Activated CD8-positive, alpha-beta T cell treated with anti-CD3 and anti-CD28 coated beads, Interleukin-2, amount 10 ng/mL, durations not matched to agents 7 days and 5 days (primary cell): Measurements from ENCODE around the gene GDF2. TPM values are rescaled to one million over a fixed set of nuclear protein-coding genes. Genes with fewer than 3 reads are reported as not detected.

Source experiments
- ATAC-seq: fragments of 150-1000 bp; cut with Tn5 transposase; one replicate; pipeline ENCODE4 v1.10.0; 2021; ENCODE audit warnings: moderate library complexity
- CTCF ChIA-PET: fragments of 350-600 bp; sonication (Branson Sonifier 250); formaldehyde crosslinking; loops from one replicate; lab custom pipeline; 2021; ENCODE audit warnings: antibody characterized with exemption; lab: Charles Lee
- POLR2A ChIA-PET: fragments of 350-600 bp; sonication (Branson Sonifier 250); formaldehyde crosslinking; loops from one replicate; lab custom pipeline; 2021; ENCODE audit warnings: antibody characterized with exemption; lab: Charles Lee
- DNase-seq: peaks from one replicate; pipeline ENCODE4 v3.0.0-alpha.2; 2020
- H3K27ac Mint-ChIP-seq: one replicate; pipeline ENCODE4 v1.8.0; 2021; ENCODE audit warnings: mild to moderate bottlenecking, mixed read lengths
- H3K27me3 Mint-ChIP-seq: one replicate; pipeline ENCODE4 v1.8.0; 2021; ENCODE audit warnings: low read depth, mixed read lengths
- H3K36me3 Mint-ChIP-seq: one replicate; pipeline ENCODE4 v1.8.0; 2021; ENCODE audit warnings: low read depth, mixed read lengths
- H3K4me1 Mint-ChIP-seq: one replicate; pipeline ENCODE4 v1.8.0; 2021; ENCODE audit warnings: low read depth, mixed read lengths
- H3K4me3 Mint-ChIP-seq: one replicate; pipeline ENCODE4 v1.8.0; 2021; ENCODE audit warnings: mild to moderate bottlenecking, mixed read lengths
- H3K9me3 Mint-ChIP-seq: one replicate; pipeline ENCODE4 v1.8.0; 2022; ENCODE audit warnings: mixed read lengths; ENCODE audit not compliant: insufficient read depth
- total RNA-seq, 2 experiments: library from RNA; stranded (reverse); gene quantifications; one replicate each; pipeline ENCODE4 v1.2.3, GENCODE V29; 2021

GDF2 gene
- total RNA-seq, 2 experiments from 2014 or later: not detected

DNA sequence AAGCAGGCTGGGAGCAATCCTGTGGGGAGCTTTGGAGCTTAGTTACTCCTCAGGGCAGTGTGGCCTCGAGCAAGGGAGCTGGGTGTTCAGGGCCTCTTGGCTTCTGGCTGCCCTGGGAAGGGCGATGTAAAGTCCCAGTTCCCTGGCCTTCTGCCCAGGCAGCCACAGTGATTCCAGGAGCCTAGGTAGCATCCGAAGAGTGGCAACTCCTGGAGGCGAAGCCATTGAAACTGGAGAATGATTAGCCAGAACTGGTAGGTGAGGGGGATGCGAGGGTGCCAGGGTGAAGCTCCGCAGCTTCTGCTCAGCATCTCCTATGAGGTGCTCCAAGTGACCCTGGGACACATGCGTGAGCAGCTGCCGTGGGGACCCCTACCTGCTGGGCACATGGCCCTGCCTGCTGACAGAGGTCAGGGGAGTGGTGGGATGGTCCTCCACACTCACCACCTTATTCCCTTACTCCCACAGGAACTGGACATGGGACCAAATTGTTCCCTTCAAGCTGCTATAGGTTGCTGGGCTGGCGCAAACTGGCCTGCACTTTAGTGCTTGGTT lies 7.8 kb upstream of the GDF2 start:
- H3K36me3 Mint-ChIP-seq: no peaks in the 10 kb centered on the region

GRCh38 chr10:47315421-47315820 lies 6.8 kb upstream of the GDF2 start:
- CTCF ChIA-PET: interaction anchor here (1.2 to 9.4 kb wide), 3 partner anchors 268 to 291 kb away, joined by 3 to 238 read pairs (median 8); no protein-coding TSS in a partner anchor

More for the DNA sequence above, 7.8 kb upstream of the GDF2 start:
- CTCF ChIA-PET: interaction anchor here (0.9 to 9.4 kb wide), 4 partner anchors 26 to 289 kb away, joined by 3 to 238 read pairs (median 26); no protein-coding TSS in a partner anchor
- DNase-seq (no peak), ATAC-seq (no peak)
- Mint-ChIP-seq H3K27ac (no peak overlapping the region), H3K27me3 (peaks cover 3% of the 10 kb centered on the region), H3K4me3 (no peak overlapping the region), H3K9me3 (no peaks in the 10 kb centered on the region), H3K4me1 (peaks cover 18% of the 10 kb centered on the region)
- POLR2A ChIA-PET: no interaction called here

GRCh38 chr10:47316131-47316530 lies 6.1 kb upstream of the GDF2 start:
- ATAC-seq (no peak), DNase-seq (no peak)
- H3K27me3 Mint-ChIP-seq: peaks cover 6% of the 10 kb centered on the region
- no peaks in the 10 kb centered on the region for H3K9me3 Mint-ChIP-seq
- ChIA-PET POLR2A (no interaction called here), CTCF (interaction anchor here (1.2 to 9.4 kb wide), 3 partner anchors 269 to 292 kb away, joined by 3 to 238 read pairs (median 8); no protein-coding TSS in a partner anchor)
- H3K4me3 Mint-ChIP-seq: no peak overlapping the region
- H3K4me1 Mint-ChIP-seq: peaks cover 12% of the 10 kb centered on the region
- H3K27ac Mint-ChIP-seq: no peak overlapping the region
- no peaks in the 10 kb centered on the region for H3K36me3 Mint-ChIP-seq

More at GRCh38 chr10:47315421-47315820, 6.8 kb upstream of the GDF2 start:
- no peak for ATAC-seq
- Mint-ChIP-seq H3K4me1 (peaks cover 18% of the 10 kb centered on the region), H3K27me3 (peaks cover 3% of the 10 kb centered on the region), H3K36me3 (no peaks in the 10 kb centered on the region), H3K27ac (no peak overlapping the region), H3K9me3 (no peaks in the 10 kb centered on the region), H3K4me3 (no peak overlapping the region)
- POLR2A ChIA-PET: interaction anchor here (0.7 kb wide), 1 partner anchor 268 kb away, joined by 3 read pairs; no protein-coding TSS in a partner anchor
- DNase-seq: no peak

GRCh38 chr10:47317251-47317650 lies 5.0 kb upstream of the GDF2 start:
- ATAC-seq (no peak), DNase-seq (no peak)
- Mint-ChIP-seq H3K4me1 (peaks cover under 1% of the 10 kb centered on the region), H3K27me3 (peaks cover 8% of the 10 kb centered on the region), H3K9me3 (no peaks in the 10 kb centered on the region), H3K27ac (no peak overlapping the region), H3K36me3 (no peaks in the 10 kb centered on the region), H3K4me3 (no peak overlapping the region)
- ChIA-PET CTCF (no interaction called here), POLR2A (no interaction called here)

GRCh38 chr10:47318706-47319105 lies 3.5 kb upstream of the GDF2 start:
- H3K27ac Mint-ChIP-seq: no peak overlapping the region
- POLR2A ChIA-PET: no interaction called here
- no peaks in the 10 kb centered on the region for H3K9me3 Mint-ChIP-seq
- H3K4me1 Mint-ChIP-seq: no peaks in the 10 kb centered on the region
- no peak overlapping the region for H3K4me3 Mint-ChIP-seq
- H3K27me3 Mint-ChIP-seq: peaks cover 8% of the 10 kb centered on the region
- CTCF ChIA-PET: interaction anchor here (0.7 kb wide), 1 partner anchor 271 kb away, joined by 3 read pairs; no protein-coding TSS in a partner anchor
- no peaks in the 10 kb centered on the region for H3K36me3 Mint-ChIP-seq
- ATAC-seq: no peak
- DNase-seq: no peak

- H3K9me3 Mint-ChIP-seq: no peaks in the 10 kb centered on the region
- no peaks in the 10 kb centered on the region for H3K4me1 Mint-ChIP-seq
- no peak overlapping the region for H3K27ac Mint-ChIP-seq
- ATAC-seq (no peak), DNase-seq (no peak)
- H3K36me3 Mint-ChIP-seq: no peaks in the 10 kb centered on the region
- POLR2A ChIA-PET: no interaction called here
- no peak overlapping the region for H3K4me3 Mint-ChIP-seq
- peaks cover 8% of the 10 kb centered on the region for H3K27me3 Mint-ChIP-seq
- CTCF ChIA-PET: interaction anchor here (1.1 kb wide), 2 partner anchors 8 to 141 kb away, joined by 3 to 4 read pairs; no protein-coding TSS in a partner anchor
These were observed 2.5 kb upstream of the GDF2 start for GRCh38 chr10:47319784-47320183.

- CTCF ChIA-PET: no interaction called here
- H3K27ac Mint-ChIP-seq: no peak overlapping the region
- H3K4me1 Mint-ChIP-seq: no peaks in the 10 kb centered on the region
- H3K4me3 Mint-ChIP-seq: no peak overlapping the region
- no peaks in the 10 kb centered on the region for H3K36me3 Mint-ChIP-seq
- DNase-seq (no peak), ATAC-seq (no peak)
- peaks cover 8% of the 10 kb centered on the region for H3K27me3 Mint-ChIP-seq
- no peaks in the 10 kb centered on the region for H3K9me3 Mint-ChIP-seq
- POLR2A ChIA-PET: no interaction called here
These were observed 1.4 kb upstream of the GDF2 start for GRCh38 chr10:47320812-47321211.

GRCh38 chr10:47321521-47322195 lies 596 bp upstream of the GDF2 start:
- ATAC-seq (no peak), DNase-seq (no peak)
- Mint-ChIP-seq H3K36me3 (no peaks in the 10 kb centered on the region), H3K9me3 (no peaks in the 10 kb centered on the region), H3K4me1 (no peaks in the 10 kb centered on the region), H3K27me3 (peaks cover 8% of the 10 kb centered on the region), H3K27ac (no peak overlapping the region), H3K4me3 (no peak overlapping the region)
- ChIA-PET POLR2A (no interaction called here), CTCF (no interaction called here)

DNA sequence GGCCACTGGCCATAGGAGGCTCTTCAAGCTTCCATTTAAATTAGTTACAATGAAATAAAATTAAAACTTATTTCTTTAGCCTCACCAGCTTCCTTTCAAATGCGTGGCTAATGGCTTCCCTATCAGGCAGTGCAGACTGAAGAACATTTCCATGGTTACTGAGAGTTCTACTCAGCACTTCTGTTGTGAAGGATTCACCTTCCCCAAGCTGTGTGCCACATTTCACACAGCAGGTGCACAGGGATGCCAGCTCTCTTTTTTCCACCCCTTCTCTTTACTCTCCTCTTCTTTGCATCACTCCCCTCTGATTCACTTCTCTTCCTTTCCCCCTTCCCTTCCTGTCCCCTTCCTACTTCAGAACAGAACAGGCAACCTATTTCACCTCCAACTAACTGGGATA lies 833 bp downstream of the GDF2 start:
- Mint-ChIP-seq H3K9me3 (no peaks in the 10 kb centered on the region), H3K27me3 (peaks cover 8% of the 10 kb centered on the region), H3K4me3 (no peak overlapping the region), H3K36me3 (no peaks in the 10 kb centered on the region), H3K27ac (no peak overlapping the region), H3K4me1 (no peaks in the 10 kb centered on the region)
- CTCF ChIA-PET: interaction anchor here (0.7 to 1.8 kb wide), 4 partner anchors 11 to 299 kb away, joined by 4 to 8 read pairs (median 4); no protein-coding TSS in a partner anchor
- ATAC-seq (no peak), DNase-seq (no peak)
- POLR2A ChIA-PET: no interaction called here

- ATAC-seq (no peak), DNase-seq (no peak)
- H3K9me3 Mint-ChIP-seq: no peaks in the 10 kb centered on the region
- H3K4me1 Mint-ChIP-seq: no peaks in the 10 kb centered on the region
- no peaks in the 10 kb centered on the region for H3K36me3 Mint-ChIP-seq
- H3K27ac Mint-ChIP-seq: no peak overlapping the region
- peaks cover 6% of the 10 kb centered on the region for H3K27me3 Mint-ChIP-seq
- CTCF ChIA-PET: interaction anchor here (0.7 to 1.8 kb wide), 4 partner anchors 12 to 299 kb away, joined by 4 to 8 read pairs (median 4); no protein-coding TSS in a partner anchor
- POLR2A ChIA-PET: no interaction called here
- H3K4me3 Mint-ChIP-seq: no peak overlapping the region
These were observed 1.5 kb downstream of the GDF2 start for GRCh38 chr10:47323636-47324296.

DNA sequence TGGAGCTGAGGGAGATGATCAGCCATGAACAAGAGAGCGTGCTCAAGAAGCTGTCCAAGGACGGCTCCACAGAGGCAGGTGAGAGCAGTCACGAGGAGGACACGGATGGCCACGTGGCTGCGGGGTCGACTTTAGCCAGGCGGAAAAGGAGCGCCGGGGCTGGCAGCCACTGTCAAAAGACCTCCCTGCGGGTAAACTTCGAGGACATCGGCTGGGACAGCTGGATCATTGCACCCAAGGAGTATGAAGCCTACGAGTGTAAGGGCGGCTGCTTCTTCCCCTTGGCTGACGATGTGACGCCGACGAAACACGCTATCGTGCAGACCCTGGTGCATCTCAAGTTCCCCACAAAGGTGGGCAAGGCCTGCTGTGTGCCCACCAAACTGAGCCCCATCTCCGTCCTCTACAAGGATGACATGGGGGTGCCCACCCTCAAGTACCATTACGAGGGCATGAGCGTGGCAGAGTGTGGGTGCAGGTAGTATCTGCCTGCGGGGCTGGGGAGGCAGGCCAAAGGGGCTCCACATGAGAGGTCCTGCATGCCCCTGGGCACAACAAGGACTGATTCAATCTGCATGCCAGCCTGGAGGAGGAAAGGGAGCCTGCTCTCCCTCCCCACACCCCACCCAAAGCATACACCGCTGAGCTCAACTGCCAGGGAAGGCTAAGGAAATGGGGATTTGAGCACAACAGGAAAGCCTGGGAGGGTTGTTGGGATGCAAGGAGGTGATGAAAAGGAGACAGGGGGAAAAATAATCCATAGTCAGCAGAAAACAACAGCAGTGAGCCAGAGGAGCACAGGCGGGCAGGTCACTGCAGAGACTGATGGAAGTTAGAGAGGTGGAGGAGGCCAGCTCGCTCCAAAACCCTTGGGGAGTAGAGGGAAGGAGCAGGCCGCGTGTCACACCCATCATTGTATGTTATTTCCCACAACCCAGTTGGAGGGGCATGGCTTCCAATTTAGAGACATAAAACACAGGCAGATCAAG lies 3.3 kb downstream of the GDF2 start:
- Mint-ChIP-seq H3K36me3 (no peaks in the 10 kb centered on the region), H3K27me3 (peaks cover 5% of the 10 kb centered on the region), H3K9me3 (no peaks in the 10 kb centered on the region), H3K4me1 (no peaks in the 10 kb centered on the region), H3K4me3 (no peak overlapping the region), H3K27ac (no peak overlapping the region)
- ChIA-PET POLR2A (no interaction called here), CTCF (no interaction called here)
- ATAC-seq: no peak
- DNase-seq: no peak
